GM18873 (cell line): ENCODE data around the gene KRTAP10-2.

Source experiments
- ATAC-seq: cut with Tn5 transposase; IDR thresholded peaks from one replicate; pipeline ENCODE4 v1.9.1; 2021; ENCODE audit warnings: mild to moderate bottlenecking, moderate library complexity, moderate number of reproducible peaks; ENCODE audit not compliant: unreplicated experiment, low FRiP score

Gene KRTAP10-2

DNA sequence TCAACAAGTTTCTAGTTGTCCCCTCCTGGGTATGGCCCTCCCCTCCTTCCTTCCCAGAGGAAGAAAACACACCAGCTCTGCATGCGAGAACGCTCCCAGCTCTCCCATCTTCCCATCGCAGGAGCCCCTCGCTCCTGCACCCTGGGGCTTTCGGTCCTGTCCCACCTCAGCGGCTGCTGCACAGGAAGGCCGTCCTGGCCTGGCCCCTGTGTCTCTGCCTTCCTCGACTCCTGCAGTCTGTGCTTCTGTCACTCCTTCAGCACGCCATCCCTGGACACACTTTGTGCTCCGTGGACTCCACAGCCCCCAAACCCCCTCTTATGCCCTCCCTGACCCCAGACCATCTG, 34.5 kb downstream of the KRTAP10-2 start:
- ATAC-seq = no peak

DNA sequence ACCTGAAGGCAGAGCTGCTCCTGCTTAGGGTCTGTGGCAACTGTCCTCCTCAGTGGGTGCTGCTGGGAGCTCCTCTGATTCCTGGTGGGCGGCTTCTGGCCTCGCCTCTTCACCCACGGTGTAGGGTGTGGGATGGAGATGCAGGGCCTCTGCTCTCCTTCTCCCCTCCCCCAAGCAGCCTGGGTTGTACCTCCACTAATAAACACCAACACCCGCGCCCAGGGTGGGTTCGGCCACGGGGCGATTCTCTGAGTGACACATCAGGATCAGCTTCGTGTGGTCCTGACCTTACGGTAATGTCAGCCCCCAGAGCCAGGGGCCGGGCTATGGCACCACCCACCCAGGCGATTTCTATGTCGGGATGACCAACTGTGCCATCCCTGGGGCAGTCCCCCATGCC, 35.0 kb downstream of the KRTAP10-2 start:
- ATAC-seq = no peak

DNA sequence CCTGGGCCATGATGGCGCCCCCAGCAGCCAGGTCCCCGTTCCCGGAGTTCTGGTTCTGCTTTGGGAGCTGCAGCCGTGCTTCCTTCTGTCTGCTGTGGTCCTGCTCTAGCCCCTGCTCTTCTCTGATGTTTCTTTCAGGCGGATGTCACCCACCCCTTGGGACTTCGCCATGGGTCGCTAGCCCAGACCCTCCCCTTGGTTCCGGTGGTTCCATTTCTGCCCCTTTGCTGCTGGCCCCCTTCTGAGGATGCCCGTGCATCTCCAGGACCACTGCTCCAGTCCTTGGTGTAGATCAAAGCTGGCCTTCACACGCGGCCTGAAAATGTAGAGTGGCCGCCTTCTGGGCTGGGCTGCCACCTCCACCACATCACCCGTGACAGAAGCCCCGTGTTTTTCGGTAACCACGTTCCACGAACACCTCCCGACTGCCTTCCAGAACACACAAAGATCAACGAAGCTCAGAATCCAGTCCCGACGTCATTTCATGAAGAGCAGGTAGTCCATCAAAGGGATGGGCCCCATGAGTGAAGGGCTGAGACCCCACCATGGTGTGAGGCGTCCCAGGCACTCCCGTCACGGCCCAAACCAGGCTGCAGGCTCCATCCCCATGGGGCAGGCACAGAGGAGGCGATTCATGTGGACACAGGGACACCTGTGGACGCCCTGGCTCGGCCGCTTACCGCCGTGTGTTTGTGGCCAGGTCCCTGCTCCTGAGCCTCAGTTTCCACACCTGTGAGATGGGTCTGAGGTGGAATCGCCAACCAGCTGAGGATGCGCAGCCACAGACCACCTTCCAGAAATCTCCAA, 35.7 kb downstream of the KRTAP10-2 start:
- ATAC-seq = no peak

DNA sequence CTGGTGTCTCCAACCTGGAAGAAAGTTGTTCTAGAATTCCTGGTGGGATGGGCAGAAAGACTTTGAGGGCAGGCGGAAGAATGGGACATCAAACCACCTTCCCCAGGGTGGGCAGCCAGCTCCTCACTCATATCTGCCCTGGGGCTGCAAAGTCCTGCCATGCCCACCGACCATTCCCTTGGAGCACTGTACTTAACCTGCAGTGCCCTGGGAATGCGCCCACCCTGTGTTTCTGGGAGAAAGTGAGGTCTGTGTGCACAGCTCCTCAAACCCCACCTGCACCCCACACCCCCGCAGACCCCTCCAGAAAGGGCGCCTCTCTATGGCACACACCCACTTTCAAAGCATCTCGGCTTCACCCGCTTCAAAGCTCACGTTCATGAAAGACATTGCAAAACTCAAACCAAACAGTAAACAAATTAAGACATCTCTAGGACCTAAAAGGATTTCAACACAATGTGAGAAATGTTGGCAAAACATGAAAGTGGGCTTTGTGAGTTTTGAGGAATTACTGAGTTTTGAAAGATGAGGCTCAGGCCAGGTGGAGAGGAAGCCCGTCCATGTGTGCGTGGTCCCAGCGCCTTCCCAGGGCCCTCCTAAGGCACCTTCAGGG, 36.5 kb downstream of the KRTAP10-2 start:
- no peak for ATAC-seq

DNA sequence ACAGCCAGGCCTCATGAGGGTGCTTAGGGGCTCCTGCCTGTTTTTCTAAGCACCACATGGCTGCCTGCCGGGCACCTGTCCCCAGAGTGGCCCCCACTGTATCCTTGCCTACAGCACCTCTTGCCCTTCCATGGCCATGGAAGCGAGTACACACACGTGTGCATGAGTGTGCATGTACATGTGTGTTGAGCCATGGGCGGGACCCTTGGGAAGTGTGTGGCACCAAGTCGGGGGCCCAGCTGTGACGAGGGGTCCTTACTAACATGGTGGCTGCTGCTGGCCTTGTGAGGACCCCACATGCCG, 37.1 kb downstream of the KRTAP10-2 start:
- ATAC-seq = no peak

DNA sequence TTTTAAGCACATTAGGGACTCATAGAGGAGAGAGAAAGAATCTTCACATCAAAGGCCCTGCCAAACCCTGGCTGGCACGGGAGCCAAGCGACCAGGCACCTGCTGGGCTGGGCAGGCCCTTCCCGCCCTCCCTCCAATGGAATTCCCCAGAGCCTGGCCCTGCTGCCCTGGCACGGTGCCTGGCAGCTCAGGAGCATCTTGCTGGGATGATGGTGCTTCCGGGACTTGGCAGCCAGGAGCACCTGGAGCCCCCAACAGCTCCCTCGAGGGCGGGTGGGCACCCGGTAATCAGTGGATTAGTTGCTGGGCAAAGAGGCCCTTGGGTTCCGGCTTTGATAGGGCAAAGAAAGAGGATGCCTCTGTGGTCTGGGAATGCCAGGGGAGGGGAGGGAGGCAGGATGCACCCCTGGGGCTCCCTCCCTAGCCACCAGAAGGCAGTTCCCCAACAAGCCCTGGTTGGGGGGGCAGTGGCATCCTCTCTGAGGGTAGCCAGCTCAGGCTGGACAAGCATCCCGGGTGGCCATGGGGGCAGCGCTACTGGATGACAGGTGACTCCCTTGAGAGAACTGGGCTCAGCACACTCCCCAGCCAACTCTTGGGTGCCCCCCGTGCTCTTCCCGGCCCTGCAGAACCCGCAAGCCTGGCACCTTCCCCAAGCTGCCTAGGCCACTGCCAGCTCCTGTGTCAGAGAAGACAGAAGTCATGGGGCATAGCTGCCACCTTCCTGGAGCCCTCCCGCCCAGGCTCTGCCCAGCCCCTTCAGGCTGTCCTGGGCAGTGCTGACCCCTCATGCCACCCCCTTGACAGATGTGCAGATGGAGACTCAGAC, 37.7 kb downstream of the KRTAP10-2 start:
- no peak for ATAC-seq

DNA sequence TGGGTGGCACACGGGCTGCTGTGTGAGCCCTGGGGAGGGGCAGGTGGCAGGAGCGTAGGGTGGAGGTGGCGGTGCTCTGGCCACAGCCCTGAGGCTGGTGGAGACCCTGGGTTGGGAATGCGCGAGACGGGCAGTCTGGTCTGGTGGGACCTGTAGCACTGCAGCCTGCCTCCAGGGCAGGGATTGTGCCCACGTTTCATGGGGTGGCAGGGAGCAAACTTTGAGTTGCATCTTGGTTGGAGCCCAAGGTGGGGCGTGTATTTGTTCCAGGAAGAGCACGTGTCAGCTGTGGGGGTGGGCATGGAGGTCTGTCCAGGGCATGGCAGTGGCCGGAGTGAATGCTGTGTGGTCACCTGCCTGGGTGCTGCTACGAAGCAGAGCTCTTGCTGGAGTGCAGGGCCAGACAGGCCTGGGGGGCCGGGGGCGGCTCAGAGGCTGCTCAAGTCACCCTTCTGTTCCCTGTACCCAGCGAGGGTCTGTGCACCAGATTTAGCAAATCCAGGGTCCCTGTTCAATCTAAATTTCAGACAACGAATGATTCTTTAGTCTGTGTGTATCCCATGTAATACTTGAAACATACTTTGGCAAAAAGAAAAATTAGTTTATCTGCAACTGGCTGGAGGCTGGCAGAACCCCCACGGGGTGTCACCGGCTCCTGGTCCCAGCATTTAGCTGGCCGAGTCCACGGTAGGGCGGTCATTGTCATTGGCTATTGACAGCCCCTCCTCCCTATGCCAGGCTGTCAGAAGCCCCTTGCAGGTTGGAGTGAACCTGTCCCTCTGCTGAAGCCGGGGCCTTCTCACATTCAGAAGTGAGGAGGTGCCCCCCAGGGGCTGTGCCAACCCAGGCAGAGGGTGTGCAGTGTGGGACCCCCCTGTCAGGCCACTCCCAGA, 38.6 kb downstream of the KRTAP10-2 start:
- no peak for ATAC-seq

DNA sequence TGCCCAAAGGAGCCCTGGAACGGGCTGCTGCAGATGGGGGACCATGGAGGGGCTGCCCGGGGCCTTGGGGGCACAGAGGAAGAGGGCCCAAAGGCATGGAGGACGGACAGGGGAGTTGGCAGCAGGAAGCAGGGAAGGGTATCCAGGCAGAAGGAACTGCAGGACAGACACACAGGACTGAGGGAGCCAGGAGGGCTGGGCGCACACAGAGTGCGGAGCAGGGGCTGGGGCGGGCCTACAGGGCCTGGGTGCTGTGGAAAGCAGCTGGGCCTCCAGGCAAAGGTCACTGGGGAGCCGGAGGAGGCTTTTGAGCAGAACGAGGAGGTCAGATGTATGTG, 39.4 kb downstream of the KRTAP10-2 start:
- ATAC-seq = no peak

DNA sequence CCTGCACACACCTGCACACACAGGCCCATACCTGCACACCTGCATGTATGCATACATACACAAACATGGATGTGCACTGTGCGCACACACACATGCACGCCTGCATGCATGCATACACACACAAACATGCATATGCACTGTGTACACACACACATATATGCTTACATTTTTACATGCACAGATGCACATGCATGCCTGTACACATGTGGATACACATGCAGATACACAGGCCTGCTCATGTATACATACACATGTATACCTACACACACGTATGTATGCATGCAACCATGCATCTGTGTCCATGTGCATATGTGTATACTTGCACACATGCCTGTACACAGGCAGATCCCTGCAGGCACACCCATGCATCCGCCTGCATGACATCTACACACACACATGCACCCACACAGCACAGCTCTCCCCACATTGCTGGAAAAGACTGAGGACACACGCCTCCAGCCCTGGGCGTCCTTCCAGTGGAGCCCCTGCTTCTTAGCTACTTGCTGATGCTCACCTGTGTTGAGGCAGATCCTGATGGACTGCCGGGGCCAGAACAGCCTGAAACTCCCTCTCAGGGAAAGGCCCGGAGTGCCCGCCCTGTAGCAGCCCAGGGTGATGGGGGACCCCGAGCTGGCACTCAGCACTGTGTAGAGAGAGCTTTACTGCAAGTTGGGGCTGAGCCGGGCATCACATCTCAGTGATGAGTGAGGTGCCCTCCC, 39.9 kb downstream of the KRTAP10-2 start:
- no peak for ATAC-seq

DNA sequence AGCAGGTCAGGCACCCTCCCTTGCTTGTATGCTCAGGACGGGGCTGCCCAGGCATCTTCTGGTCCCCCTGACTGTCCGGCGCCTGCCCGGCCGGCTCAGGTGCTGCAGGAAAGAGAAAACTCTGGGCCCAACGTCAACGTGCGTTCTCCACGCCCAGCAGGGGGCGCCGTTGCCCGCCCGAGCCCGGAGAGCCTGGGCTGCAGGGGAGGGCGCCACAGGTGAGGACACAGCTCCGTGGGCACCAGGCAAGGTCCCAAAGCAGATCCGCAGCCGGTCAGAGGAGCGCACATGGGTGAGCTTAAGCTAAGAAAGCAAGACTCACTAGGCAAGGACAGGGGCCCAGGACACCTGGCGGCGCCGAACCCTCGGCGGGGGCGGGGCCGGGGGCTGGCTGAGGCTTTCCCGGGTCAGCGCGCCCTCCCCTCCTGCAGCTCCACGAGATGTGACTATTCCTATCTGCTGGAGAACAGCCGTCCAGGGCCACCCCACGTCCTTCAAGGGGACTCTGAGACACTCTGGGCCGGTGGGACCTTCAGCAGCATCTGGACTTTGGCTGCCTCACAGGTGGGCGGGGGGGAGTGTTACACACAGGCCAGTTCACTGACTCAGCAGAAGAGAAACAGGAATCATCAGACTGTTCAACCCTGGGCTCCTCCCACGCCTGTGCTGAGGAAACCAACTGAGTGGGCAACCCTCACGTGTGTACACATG, 40.6 kb downstream of the KRTAP10-2 start:
- no peak for ATAC-seq

DNA sequence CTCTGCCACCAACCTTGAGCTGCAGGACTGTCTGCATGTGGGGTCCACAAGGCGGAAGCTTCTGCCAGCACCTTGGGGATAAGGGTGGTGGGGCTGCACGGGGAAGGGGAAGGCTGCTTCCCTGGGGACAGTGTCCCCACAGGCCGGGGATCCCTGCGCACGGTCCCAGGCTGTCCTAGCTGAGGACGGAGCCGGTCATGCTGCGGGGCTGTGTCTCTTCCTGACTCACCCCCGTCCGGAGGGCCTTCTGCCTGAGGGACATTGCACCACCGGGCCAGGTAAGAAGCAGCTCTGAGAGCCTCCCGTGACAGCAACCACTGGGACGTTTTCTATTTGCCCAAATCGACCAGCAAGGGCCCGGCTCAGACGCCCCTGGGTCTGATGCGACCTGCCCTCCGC, 41.2 kb downstream of the KRTAP10-2 start:
- ATAC-seq = no peak

DNA sequence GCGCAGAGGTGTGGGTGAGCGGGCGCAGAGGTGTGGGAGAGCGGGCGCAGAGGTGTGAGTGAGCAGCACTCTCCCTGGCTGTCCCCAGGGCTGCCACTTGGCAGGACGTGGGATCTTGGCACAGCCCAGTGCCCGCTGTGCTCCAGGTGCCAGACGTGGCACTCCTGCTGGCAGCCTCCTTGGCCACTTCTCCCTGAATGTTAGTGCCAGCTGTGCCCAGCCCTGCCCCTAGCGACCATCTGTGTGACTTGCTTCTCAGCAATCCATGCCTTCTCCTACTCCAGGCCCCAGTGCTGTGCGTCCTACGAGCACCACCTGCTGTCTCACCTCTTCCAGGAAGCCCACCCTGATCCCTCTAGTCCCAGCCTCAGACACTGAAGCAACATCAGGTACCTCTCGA, 41.8 kb downstream of the KRTAP10-2 start:
- ATAC-seq = no peak

DNA sequence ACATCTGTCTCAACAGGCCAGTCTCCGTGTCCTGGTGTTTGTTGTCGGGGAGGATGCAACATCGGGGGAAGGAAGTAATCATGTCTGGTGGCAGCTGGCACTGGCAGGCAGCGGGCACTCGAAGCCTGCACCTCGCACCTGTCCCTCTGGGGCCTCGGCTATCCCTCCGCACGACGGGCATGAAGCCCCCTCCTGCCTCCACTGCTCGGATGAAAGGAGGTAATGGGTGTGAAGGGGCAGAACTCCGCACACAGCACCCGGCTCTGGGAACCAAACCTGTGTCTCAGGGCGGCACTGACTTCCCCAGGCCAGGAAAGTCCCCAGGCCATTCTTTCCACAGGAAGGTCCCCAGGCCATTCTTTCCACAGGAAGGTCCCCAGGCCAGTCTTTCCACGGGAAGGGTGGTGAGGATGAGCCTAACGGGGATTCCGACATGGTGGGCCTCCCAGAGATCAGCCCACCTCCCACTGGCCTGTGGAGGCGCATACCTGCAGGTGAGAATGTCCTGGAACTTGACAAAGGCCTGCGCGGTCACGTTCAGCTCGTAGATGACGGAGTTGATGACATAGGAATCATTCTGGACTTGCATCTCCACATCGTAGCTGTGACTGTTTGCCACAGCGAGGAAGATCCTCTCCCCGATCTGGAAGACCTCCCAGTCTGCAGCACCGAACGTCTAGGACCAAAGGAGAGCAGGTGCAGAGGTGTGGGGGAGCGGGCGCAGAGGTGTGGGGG, 42.4 kb downstream of the KRTAP10-2 start:
- no peak for ATAC-seq

DNA sequence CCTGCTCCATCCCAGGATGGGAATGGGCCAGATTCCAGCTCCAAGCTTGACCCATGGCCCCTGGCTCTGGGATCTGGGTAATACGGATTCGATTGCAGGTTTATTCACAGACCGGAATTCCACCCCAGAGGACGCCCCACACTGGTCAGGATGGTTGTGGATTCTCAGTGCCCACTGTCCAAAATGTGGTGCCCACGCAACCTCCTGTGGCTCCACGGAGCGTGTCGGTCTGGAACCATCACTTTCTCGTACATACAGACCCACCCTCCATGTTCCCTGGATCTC, 42.9 kb downstream of the KRTAP10-2 start:
- no peak for ATAC-seq

DNA sequence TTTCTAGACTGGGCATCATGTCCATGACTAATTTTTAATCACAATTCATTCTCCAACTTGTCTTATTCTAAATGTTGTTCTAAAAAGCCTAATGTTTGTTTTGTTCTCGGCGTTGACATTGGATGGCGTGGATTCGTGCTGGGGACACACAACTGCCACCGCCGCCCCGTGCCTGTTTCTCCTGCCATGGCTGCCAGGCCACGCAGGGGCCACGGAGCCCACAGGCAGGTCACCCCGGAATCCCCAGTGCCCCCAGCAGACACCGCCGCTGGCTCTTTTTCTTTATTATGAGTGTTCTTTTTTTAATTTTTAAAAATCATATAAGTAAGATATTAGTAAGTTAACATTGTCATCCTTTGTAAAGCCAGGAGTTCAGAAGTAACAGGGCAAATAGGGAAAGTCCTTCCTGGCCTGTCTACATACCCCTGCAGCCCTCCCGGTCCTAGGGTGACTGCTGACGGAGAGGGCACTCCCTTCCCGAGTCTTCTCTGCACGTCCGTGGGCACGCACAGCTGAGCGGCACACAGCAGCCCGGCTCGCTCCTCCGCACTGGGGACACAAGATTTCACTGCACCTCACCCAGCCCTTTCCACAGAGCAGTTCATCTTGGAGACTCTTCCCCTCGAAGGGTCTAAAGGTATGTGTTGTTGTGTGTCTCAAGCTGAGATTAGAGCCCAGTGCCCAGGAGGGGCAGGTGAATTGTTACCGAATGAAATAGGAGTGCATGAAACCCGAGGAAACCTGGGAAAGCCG, 43.5 kb downstream of the KRTAP10-2 start:
- ATAC-seq = no peak

DNA sequence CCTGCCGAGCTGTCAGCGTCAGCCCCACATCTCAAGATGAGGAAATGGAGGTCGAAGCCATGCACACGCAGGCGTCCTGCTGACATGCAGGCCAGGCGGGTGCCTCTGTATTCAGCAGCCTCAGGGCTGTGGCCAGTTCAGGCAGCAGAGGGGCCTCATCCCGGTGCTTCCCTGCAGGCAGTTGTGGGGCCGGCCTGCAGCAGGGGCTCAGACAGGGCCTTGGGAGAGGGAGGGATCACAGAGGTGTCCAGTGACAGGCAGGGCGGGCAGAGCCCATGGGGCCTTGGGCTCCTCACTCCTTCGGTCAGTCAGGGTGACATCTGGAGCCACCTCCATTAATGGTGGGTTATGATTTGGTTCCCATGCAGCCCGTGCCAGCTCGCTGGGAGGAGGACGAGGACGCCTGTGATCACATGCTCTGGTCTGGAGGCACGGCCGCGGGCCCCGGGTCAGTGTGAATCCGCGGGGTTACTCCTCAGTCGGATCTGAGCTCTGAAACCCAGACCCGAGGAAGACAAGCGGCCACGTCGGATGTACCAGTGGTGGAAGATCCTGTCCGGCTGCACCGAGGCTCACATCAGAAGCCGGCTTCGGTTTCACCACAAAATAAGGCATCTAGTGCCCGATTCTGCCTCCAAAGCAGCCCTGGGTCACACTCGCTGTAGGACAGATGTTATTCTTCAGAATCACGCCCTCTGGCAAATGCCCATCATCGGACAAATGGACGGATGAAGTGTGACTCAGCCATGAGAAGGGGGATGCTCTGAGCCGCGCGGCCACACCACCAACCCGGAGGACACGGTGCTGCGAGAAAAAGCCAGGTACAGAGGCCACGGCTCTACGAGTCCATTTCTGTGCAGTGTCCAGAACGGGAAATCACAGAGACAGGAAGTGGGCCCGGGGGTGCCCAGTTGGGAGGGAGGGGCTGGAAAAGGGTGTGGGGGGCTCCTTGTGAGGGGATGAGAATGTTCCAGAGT, 44.7 kb downstream of the KRTAP10-2 start:
- no peak for ATAC-seq

DNA sequence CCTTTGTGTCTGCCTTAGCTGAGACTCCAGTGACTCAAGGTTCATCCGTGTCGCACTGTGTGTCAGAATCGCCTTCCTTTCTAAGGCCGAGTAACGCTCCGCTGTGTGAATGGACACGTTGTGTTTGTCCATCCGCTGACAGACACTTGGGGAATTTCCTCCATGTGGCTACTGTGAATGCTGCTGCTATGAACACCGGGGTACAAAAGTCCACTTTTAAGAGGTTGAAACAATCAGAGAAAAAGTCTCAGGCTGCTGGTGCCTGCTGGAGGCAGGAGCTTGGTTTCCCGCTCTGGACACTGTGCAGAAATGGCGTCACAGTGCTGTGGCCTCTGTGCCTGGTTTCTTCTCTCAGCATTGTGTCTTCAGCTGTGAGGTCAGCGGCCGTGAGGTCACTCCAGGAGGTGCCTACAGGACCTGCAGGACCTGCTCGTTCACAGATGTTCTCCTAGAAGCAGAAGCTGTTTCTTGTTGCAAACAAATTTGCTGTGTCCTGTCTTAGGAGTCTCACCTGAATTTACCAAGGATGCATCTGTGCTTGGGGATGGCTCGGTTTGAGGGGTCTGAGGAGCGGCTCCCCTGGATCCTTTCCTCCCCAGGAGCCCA, 45.5 kb downstream of the KRTAP10-2 start:
- no peak for ATAC-seq
